HepG2 (cell line): ENCODE results near the gene TYMP.

Experiments used
- ERF ChIP-seq: IDR thresholded peaks from 2 replicates; pipeline ENCODE4 v1.6.1; 2018; ENCODE audit warnings: missing biosample characterization, missing genetic modification reagents
- HCFC1 ChIP-seq: fragments of 150-350 bp; IDR thresholded peaks from 2 replicates; pipeline ENCODE4 v1.6.1; 2014; ENCODE audit warnings: low read depth, low read length
- PHF21A ChIP-seq: sonication (generic); formaldehyde crosslinking; IDR thresholded peaks from 2 replicates; pipeline ENCODE4 v1.5.0; 2020; ENCODE audit warnings: mild to moderate bottlenecking, missing genetic modification reagents
- TCF7L2 ChIP-seq: IDR thresholded peaks from 2 replicates; pipeline ENCODE4 v1.6.1; 2011; ENCODE audit warnings: mild to moderate bottlenecking, low read depth, low read length, moderate library complexity
- TMF1 ChIP-seq: sonication (generic); formaldehyde crosslinking; IDR thresholded peaks from 2 replicates; pipeline ENCODE4 v1.8.1; 2022; ENCODE audit warnings: low read depth, missing genetic modification reagents
- TRIM24 ChIP-seq: sonication (generic); formaldehyde crosslinking; IDR thresholded peaks from 2 replicates; pipeline ENCODE4 v1.8.0; 2022; ENCODE audit warnings: mild to moderate bottlenecking, missing genetic modification reagents
- YEATS2 ChIP-seq: sonication (generic); formaldehyde crosslinking; IDR thresholded peaks from 2 replicates; pipeline ENCODE4 v1.4.0; 2020; ENCODE audit warnings: missing genetic modification reagents, borderline replicate concordance
- ZFP41 ChIP-seq: sonication (generic); formaldehyde crosslinking; IDR thresholded peaks from 2 replicates; pipeline ENCODE4 v1.4.0; 2020; ENCODE audit warnings: mild to moderate bottlenecking, missing genetic modification reagents, borderline replicate concordance
- TF ChIP-seq, protein P1 (sequence below): sonication (generic); formaldehyde crosslinking; IDR thresholded peaks from 2 replicates; pipeline ENCODE4 v1.5.0; 2020; ENCODE audit warnings: mild to moderate bottlenecking, missing genetic modification reagents, moderate library complexity
- TF ChIP-seq, protein P2 (sequence below): sonication (generic); formaldehyde crosslinking; IDR thresholded peaks from 2 replicates; pipeline ENCODE4 v1.5.1; 2020; ENCODE audit warnings: mild to moderate bottlenecking, moderate library complexity, missing genetic modification reagents
- TF ChIP-seq, protein P3 (sequence below): sonication (generic); formaldehyde crosslinking; IDR thresholded peaks from 2 replicates; pipeline ENCODE4 v1.4.0; 2020; ENCODE audit warnings: missing genetic modification reagents, borderline replicate concordance

DNA sequence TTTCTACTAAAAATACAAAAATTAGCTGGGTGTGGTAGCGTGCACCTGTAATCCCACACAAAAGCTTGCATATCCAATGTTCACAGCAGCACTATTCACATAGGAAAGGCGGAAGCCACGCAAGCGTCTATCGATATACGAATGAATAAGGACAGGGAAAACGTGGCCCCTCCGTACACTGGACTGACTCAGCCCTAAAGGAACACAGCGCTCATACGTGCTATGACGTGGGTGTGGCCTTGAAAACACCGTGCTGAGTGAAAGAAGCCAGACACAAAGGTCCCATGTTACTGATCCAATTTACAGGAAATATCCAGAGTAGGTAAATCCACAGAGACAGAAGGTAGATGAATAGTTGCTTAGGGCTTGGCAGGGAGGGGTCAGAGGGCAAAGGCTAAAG is 29.4 kb downstream of the TYMP start:
- TF ChIP-seq ERF (CRISPR knock-in tag) (no peak), TRIM24 (no peak), TCF7L2 (no peak), ZFP41 (CRISPR knock-in tag) (no peak), TMF1 (CRISPR knock-in tag) (no peak), YEATS2 (CRISPR knock-in tag) (no peak), HCFC1 (no peak), PHF21A (CRISPR knock-in tag) (no peak)
- TF ChIP-seq, protein P1, sequence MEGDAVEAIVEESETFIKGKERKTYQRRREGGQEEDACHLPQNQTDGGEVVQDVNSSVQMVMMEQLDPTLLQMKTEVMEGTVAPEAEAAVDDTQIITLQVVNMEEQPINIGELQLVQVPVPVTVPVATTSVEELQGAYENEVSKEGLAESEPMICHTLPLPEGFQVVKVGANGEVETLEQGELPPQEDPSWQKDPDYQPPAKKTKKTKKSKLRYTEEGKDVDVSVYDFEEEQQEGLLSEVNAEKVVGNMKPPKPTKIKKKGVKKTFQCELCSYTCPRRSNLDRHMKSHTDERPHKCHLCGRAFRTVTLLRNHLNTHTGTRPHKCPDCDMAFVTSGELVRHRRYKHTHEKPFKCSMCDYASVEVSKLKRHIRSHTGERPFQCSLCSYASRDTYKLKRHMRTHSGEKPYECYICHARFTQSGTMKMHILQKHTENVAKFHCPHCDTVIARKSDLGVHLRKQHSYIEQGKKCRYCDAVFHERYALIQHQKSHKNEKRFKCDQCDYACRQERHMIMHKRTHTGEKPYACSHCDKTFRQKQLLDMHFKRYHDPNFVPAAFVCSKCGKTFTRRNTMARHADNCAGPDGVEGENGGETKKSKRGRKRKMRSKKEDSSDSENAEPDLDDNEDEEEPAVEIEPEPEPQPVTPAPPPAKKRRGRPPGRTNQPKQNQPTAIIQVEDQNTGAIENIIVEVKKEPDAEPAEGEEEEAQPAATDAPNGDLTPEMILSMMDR (CRISPR knock-in tag): no peak
- TF ChIP-seq, protein P2, sequence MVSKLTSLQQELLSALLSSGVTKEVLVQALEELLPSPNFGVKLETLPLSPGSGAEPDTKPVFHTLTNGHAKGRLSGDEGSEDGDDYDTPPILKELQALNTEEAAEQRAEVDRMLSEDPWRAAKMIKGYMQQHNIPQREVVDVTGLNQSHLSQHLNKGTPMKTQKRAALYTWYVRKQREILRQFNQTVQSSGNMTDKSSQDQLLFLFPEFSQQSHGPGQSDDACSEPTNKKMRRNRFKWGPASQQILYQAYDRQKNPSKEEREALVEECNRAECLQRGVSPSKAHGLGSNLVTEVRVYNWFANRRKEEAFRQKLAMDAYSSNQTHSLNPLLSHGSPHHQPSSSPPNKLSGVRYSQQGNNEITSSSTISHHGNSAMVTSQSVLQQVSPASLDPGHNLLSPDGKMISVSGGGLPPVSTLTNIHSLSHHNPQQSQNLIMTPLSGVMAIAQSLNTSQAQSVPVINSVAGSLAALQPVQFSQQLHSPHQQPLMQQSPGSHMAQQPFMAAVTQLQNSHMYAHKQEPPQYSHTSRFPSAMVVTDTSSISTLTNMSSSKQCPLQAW (CRISPR knock-in tag): no peak
- TF ChIP-seq, protein P3, sequence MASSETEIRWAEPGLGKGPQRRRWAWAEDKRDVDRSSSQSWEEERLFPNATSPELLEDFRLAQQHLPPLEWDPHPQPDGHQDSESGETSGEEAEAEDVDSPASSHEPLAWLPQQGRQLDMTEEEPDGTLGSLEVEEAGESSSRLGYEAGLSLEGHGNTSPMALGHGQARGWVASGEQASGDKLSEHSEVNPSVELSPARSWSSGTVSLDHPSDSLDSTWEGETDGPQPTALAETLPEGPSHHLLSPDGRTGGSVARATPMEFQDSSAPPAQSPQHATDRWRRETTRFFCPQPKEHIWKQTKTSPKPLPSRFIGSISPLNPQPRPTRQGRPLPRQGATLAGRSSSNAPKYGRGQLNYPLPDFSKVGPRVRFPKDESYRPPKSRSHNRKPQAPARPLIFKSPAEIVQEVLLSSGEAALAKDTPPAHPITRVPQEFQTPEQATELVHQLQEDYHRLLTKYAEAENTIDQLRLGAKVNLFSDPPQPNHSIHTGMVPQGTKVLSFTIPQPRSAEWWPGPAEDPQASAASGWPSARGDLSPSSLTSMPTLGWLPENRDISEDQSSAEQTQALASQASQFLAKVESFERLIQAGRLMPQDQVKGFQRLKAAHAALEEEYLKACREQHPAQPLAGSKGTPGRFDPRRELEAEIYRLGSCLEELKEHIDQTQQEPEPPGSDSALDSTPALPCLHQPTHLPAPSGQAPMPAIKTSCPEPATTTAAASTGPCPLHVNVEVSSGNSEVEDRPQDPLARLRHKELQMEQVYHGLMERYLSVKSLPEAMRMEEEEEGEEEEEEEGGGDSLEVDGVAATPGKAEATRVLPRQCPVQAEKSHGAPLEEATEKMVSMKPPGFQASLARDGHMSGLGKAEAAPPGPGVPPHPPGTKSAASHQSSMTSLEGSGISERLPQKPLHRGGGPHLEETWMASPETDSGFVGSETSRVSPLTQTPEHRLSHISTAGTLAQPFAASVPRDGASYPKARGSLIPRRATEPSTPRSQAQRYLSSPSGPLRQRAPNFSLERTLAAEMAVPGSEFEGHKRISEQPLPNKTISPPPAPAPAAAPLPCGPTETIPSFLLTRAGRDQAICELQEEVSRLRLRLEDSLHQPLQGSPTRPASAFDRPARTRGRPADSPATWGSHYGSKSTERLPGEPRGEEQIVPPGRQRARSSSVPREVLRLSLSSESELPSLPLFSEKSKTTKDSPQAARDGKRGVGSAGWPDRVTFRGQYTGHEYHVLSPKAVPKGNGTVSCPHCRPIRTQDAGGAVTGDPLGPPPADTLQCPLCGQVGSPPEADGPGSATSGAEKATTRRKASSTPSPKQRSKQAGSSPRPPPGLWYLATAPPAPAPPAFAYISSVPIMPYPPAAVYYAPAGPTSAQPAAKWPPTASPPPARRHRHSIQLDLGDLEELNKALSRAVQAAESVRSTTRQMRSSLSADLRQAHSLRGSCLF (CRISPR knock-in tag): no peak
